ENCODE data around the gene RAN. TPM values are rescaled to one million over a fixed set of nuclear protein-coding genes. Genes with fewer than 3 reads are reported as not detected.
"Not testable (repeated sequence)": the region's sequence is repeated elsewhere in the genome, so short reads cannot be mapped to it uniquely, and the experiment has no call there.

Gene RAN
- total and polyA plus RNA-seq, 8 donors: 52.4 to 352 (median 198) TPM

DNA sequence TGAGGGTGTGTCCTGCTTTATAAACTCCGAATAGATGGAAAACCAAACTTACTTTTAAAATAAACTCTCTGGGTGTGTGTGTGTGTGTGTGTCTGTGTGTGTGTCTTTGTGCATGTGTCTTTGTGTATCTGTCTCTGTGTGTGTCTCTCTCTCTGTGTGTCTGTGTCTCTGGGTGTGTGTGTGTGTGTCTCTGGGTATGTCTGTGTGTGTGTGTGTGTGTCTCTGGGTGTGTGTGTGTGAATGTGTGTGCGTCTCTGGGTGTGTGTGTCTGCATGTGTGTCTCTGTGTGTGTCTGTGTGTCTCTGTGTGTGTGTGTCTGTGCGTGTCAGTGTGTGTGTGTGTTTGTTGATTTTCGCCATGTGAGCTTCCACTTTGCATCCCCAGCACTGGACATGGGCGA lies 9.2 kb downstream of the RAN start:
- TF ChIP-seq EP300 (IDR thresholded peaks at IDR 0.05): no peak
- TF ChIP-seq CTCF (IDR thresholded peaks at IDR 0.05): no peak
- TF ChIP-seq POLR2AphosphoS5 (IDR thresholded peaks at IDR 0.05): no peak
- TF ChIP-seq POLR2A (IDR thresholded peaks at IDR 0.05): no peak
- peaks cover 0 to 10% (median 3%) of the 10 kb centered on the region in 4 donors for H3K4me1 ChIP-seq
- WGBS, 5 donors: 71 to 84% (median 74%) methylated on average over 5 of the region's 5 CpGs
- no peak for DNase-seq
- no peaks in the 10 kb centered on the region for H3K9me3 ChIP-seq
- H3K27me3 ChIP-seq: no peaks in the 10 kb centered on the region
- H3K4me3 ChIP-seq: no peak overlapping the region
- H3K36me3 ChIP-seq: peaks cover 8 to 18% (median 15%) of the 10 kb centered on the region in 4 donors
- intact Hi-C loops (cut with DNase I; ENCODE audit: low total_unique reads): no loop called here
- H3K27ac ChIP-seq: no peak overlapping the region

DNA sequence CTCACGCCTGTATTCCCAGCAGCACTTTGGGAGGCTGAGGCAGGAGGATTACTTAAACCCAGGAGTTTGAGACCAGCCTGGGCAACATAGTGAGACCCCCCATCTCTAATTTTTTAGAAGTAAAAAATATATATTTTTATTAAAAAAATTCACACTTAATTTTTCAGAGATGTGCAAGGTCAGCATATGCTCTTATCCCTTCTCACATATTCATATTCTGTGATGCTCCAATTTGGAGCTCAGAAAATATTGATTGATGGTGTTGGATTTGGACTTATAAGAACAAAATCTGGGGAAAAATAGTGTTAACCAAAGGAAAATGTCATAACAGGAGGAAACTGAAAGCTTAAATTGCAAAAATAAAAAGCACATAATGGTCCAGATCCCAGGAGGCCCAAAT lies 9.7 kb downstream of the RAN start:
- WGBS, 5 donors: 86 to 93% (median 89%) methylated on average over 1 of the region's 1 CpG
- Histone ChIP-seq H3K27ac (no peak overlapping the region), H3K27me3 (no peaks in the 10 kb centered on the region), H3K4me3 (no peak overlapping the region), H3K36me3 (peaks cover 4 to 13% (median 10%) of the 10 kb centered on the region in 4 donors), H3K4me1 (peaks cover 0 to 10% (median 3%) of the 10 kb centered on the region in 4 donors), H3K9me3 (no peaks in the 10 kb centered on the region)
- TF ChIP-seq EP300 (IDR thresholded peaks at IDR 0.05): no peak
- no peak for TF ChIP-seq CTCF (IDR thresholded peaks at IDR 0.05)
- no peak for TF ChIP-seq POLR2AphosphoS5 (IDR thresholded peaks at IDR 0.05)
- DNase-seq: no peak
- intact Hi-C loops (cut with DNase I; ENCODE audit: low total_unique reads): no loop called here

- intact Hi-C loops (cut with DNase I; ENCODE audit: low total_unique reads); H3K4me1 ChIP-seq; H3K9me3 ChIP-seq; DNase-seq; H3K27ac ChIP-seq; H3K36me3 ChIP-seq; H3K4me3 ChIP-seq: not testable (repeated sequence)
- peaks cover 0 to 10% (median 0%) of the 10 kb centered on the region in 3 donors for H3K27me3 ChIP-seq
- WGBS, 5 donors: 88 to 92% (median 90%) methylated on average over 9 to 13 of the region's 17 CpGs
These were observed 15.3 kb downstream of the RAN start for GRCh38 chr12:130887190-130887589.

DNA sequence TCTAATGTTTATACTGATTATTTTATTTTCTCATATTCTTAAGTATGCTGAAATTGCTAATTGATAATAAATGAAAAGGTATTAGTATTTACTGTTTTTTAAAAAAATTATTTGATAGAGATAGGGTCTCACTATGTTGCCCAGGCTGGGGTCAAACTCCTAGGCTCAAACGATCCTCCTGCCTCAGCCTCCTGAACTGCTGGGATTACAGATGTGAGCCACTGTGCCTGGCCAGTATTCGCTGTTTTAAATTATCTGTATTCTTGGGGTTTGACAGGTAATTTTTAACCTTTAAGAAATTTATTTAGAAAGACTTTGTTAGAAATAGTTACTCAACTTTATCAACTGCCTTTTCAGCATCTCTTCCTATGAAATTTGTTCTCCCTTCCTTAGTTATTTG lies 32.2 kb downstream of the RAN start:
- H3K36me3 ChIP-seq: no peaks in the 10 kb centered on the region
- no peaks in the 10 kb centered on the region for H3K9me3 ChIP-seq
- H3K27ac ChIP-seq: no peak overlapping the region
- intact Hi-C loops (cut with DNase I; ENCODE audit: low total_unique reads): no loop called here
- 59 to 86% (median 71%) methylated on average over 2 of the region's 2 CpGs for WGBS, 5 donors
- DNase-seq: no peak
- H3K27me3 ChIP-seq: peaks cover 0 to under 1% (median 0%) of the 10 kb centered on the region in 3 donors
- H3K4me1 ChIP-seq: peaks cover 0 to 3% (median 1%) of the 10 kb centered on the region in 4 donors
- no peak overlapping the region for H3K4me3 ChIP-seq
- TF ChIP-seq EP300 (IDR thresholded peaks at IDR 0.05) (no peak), POLR2AphosphoS5 (IDR thresholded peaks at IDR 0.05) (no peak)

DNA sequence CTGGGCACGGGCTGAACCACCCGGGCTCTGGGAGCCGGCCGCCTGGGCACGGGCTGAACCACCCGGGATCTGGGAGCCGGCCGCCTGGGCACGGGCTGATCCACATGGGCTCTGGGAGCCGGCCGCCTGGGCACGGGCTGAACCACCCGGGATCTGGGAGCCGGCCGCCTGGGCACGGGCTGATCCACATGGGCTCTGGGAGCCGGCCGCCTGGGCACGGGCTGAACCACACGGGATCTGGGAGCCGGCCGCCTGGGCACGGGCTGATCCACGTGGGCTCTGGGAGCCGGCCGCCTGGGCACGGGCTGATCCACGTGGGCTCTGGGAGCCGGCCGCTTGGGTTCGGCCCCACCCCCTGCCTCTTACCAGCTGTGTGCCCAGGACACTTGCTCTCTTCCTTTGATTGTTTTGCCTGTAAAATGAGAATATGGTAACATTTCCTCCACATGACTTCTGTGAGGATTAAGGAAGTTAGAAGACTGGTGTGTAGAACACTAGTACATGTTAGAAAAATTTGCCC lies 33.1 kb downstream of the RAN start:
- intact Hi-C loops (cut with DNase I; ENCODE audit: low total_unique reads); H3K9me3 ChIP-seq; DNase-seq; H3K27ac ChIP-seq; H3K4me3 ChIP-seq; H3K27me3 ChIP-seq; H3K36me3 ChIP-seq; H3K4me1 ChIP-seq: not testable (repeated sequence)
- WGBS, 5 donors: 66 to 95% (median 91%) methylated on average over 7 to 31 of the region's 31 CpGs

- TF ChIP-seq CTCF (IDR thresholded peaks at IDR 0.05): no peak
- TF ChIP-seq POLR2AphosphoS5 (IDR thresholded peaks at IDR 0.05): no peak
- TF ChIP-seq EP300 (IDR thresholded peaks at IDR 0.05): no peak
- TF ChIP-seq POLR2A (IDR thresholded peaks at IDR 0.05): no peak
- Histone ChIP-seq H3K4me3 (no peak overlapping the region), H3K4me1 (no peaks in the 10 kb centered on the region), H3K27me3 (peaks cover 0 to 11% (median 0%) of the 10 kb centered on the region in 3 donors), H3K27ac (no peak overlapping the region), H3K36me3 (no peaks in the 10 kb centered on the region), H3K9me3 (peaks cover 0 to 16% (median 8%) of the 10 kb centered on the region in 4 donors)
- DNase-seq: no peak
- WGBS, 5 donors: 75 to 92% (median 82%) methylated on average over 4 of the region's 4 CpGs
- intact Hi-C loops (cut with DNase I; ENCODE audit: low total_unique reads): no loop called here
These were observed 37.2 kb downstream of the RAN start for GRCh38 chr12:130909111-130909510.

All from stomach (tissue), 9 donors.